DND-41 (cell line): Measurements from ENCODE around the gene AMPD2.

Source experiments
- EZH2 ChIP-seq: IDR thresholded peaks from 3 replicates; pipeline ENCODE4 v1.6.1; 2012; ENCODE audit warnings: borderline replicate concordance, low read depth, mild to moderate bottlenecking, moderate library complexity, low read length, inconsistent platforms; ENCODE audit not compliant: severe bottlenecking
- TF ChIP-seq, protein P1 (sequence below): IDR thresholded peaks from 2 replicates; pipeline ENCODE4 v1.5.1; 2012; ENCODE audit warnings: borderline replicate concordance, low read length, moderate library complexity, mild to moderate bottlenecking; ENCODE audit not compliant: poor library complexity, severe bottlenecking; ENCODE audit errors: extremely low read depth

DNA sequence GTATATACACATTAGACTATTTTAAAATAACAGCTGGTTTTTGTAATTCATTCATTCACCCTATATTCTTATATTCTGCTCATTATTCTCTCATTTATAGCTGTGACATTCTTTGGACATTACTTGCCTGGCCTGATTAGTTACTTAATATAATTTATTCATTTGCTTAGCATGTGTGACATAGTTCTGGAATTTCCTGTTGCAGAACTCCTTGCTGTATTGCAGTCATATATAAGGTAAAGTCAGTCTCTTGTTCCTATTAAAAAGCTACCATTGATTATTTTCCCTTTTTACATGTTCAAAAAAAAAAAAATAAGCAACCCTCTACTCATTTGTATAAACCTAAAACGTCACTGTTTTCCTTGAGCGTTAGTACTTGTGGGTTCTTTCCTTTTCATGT lies 24.1 kb upstream of the AMPD2 start:
- TF ChIP-seq, protein P1, sequence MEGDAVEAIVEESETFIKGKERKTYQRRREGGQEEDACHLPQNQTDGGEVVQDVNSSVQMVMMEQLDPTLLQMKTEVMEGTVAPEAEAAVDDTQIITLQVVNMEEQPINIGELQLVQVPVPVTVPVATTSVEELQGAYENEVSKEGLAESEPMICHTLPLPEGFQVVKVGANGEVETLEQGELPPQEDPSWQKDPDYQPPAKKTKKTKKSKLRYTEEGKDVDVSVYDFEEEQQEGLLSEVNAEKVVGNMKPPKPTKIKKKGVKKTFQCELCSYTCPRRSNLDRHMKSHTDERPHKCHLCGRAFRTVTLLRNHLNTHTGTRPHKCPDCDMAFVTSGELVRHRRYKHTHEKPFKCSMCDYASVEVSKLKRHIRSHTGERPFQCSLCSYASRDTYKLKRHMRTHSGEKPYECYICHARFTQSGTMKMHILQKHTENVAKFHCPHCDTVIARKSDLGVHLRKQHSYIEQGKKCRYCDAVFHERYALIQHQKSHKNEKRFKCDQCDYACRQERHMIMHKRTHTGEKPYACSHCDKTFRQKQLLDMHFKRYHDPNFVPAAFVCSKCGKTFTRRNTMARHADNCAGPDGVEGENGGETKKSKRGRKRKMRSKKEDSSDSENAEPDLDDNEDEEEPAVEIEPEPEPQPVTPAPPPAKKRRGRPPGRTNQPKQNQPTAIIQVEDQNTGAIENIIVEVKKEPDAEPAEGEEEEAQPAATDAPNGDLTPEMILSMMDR: no peak
- TF ChIP-seq EZH2: no peak
